ENCODE results near the gene AKIP1. TPM values are rescaled to one million over a fixed set of nuclear protein-coding genes. Genes with fewer than 3 reads are reported as not detected.

The AKIP1 gene
- total RNA-seq (ENCODE audit: unreplicated experiment), result 25.7 TPM
- long read RNA-seq, transcript AKIP1-210 (5 exons, 1,022 nt), result minor isoform, 9 of 25 reads
- long read RNA-seq, transcript AKIP1-204 (4 exons, 1,084 nt), result major isoform, 10 of 25 reads
- long read RNA-seq, partial matches to known transcripts, result 0 of 25 reads
- long read RNA-seq, other reads (novel, unspliced or antisense), result 2 of 25 reads

- Mint-ChIP-seq H3K4me3 (ENCODE audit: unreplicated experiment) (peak within 1 kb of the TSS; percentile 86), H3K9me3 (ENCODE audit: unreplicated experiment) (peaks cover 8% of the 10 kb centered on the region), H3K4me1 (ENCODE audit: low read depth, unreplicated experiment) (peaks cover 15% of the 10 kb centered on the region), H3K27ac (ENCODE audit: unreplicated experiment) (peak within 1 kb of the TSS; percentile 90), H3K27me3 (ENCODE audit: unreplicated experiment) (peaks cover 2% of the 10 kb centered on the region), H3K36me3 (ENCODE audit: unreplicated experiment) (no peaks in the 10 kb centered on the region)
- TF ChIP-seq CTCF (IDR thresholded peaks at IDR 0.05; ENCODE audit: partially characterized antibody, unreplicated experiment), result no peak
- peak; percentile 99 for DNase-seq
Observed at GRCh38 chr11:8911029-8911823, at the start of gene AKIP1. TSS of gene AKIP1 (plus strand) at chr11:8911189. CDS start at chr11:8911450, 261 bp downstream.

DNA sequence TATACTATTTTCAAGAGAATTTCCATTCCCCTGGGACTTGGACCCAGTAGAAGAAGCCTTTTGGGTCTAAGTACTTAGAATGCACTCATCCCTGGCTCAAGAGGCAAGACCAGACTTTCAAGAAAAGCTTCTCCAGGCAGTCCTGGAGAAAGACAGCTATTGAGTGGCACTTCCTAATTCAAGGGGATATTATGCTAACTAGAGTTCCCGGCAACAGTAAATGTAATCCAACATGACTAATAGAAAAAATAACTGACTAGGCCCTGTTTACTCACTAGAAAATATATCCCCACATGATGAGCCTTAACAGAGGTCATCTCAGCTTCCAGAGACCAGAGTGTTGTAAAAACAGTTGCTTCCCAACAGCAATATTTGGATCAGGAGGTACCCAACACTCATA lies 47.2 kb upstream of the AKIP1 start:
- Mint-ChIP-seq H3K9me3 (ENCODE audit: unreplicated experiment) (peaks cover 3% of the 10 kb centered on the region), H3K4me1 (ENCODE audit: low read depth, unreplicated experiment) (peaks cover 23% of the 10 kb centered on the region), H3K27me3 (ENCODE audit: unreplicated experiment) (peaks cover 4% of the 10 kb centered on the region), H3K36me3 (ENCODE audit: unreplicated experiment) (no peaks in the 10 kb centered on the region), H3K4me3 (ENCODE audit: unreplicated experiment) (no peak overlapping the region), H3K27ac (ENCODE audit: unreplicated experiment) (no peak overlapping the region)
- DNase-seq, result no peak
- TF ChIP-seq CTCF (IDR thresholded peaks at IDR 0.05; ENCODE audit: partially characterized antibody, unreplicated experiment), result no peak

DNA sequence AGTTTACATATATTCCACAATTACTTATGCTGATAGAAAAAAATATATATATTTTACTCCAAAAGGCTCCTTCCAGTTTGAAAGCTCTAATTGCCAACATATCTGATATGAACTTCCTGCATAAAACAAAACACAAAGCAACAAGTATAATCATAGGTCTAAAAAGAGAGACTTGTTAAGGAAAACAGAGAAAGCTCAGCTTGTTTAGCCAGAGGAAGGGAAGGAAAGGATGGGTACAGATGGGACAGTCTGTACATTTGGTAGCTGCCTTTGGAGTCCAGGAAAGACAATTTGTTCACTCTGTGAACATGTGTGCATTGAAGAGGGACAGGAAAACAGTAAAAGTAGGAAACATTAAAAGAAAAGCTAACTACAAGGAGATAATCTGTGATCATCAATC lies 45.7 kb upstream of the AKIP1 start:
- Mint-ChIP-seq H3K27ac (ENCODE audit: unreplicated experiment) (peak overlapping the region; percentile 2), H3K4me1 (ENCODE audit: low read depth, unreplicated experiment) (peaks cover 24% of the 10 kb centered on the region), H3K9me3 (ENCODE audit: unreplicated experiment) (peaks cover 4% of the 10 kb centered on the region), H3K36me3 (ENCODE audit: unreplicated experiment) (no peaks in the 10 kb centered on the region), H3K27me3 (ENCODE audit: unreplicated experiment) (peaks cover 4% of the 10 kb centered on the region), H3K4me3 (ENCODE audit: unreplicated experiment) (peak overlapping the region; percentile 17)
- no peak for DNase-seq
- TF ChIP-seq CTCF (IDR thresholded peaks at IDR 0.05; ENCODE audit: partially characterized antibody, unreplicated experiment), result no peak

GRCh38 chr11:8867035-8867434 lies 44.0 kb upstream of the AKIP1 start:
- Mint-ChIP-seq H3K36me3 (ENCODE audit: unreplicated experiment) (no peaks in the 10 kb centered on the region), H3K27me3 (ENCODE audit: unreplicated experiment) (peaks cover 4% of the 10 kb centered on the region), H3K4me3 (ENCODE audit: unreplicated experiment) (no peak overlapping the region), H3K4me1 (ENCODE audit: low read depth, unreplicated experiment) (peaks cover 27% of the 10 kb centered on the region), H3K27ac (ENCODE audit: unreplicated experiment) (no peak overlapping the region), H3K9me3 (ENCODE audit: unreplicated experiment) (peaks cover 5% of the 10 kb centered on the region)
- no peak for DNase-seq
- no peak for TF ChIP-seq CTCF (IDR thresholded peaks at IDR 0.05; ENCODE audit: partially characterized antibody, unreplicated experiment)

Measured in glutamatergic neuron (in vitro differentiated cells).